Kidney (tissue), 14 donors: Measurements from ENCODE around the gene TMCC1. TPM values are rescaled to one million over a fixed set of nuclear protein-coding genes. Genes with fewer than 3 reads are reported as not detected.

Experiments used
- DNase-seq, 5 donors: peaks; one replicate each; pipeline ENCODE4 v3.0.0-alpha.2; 2013 to 2020
- FAIRE-seq: peaks from 2 replicates; lab custom pipeline; 2012; peaks lifted over from hg19 to GRCh38; lab: Jason Lieb, UNC
- H3K27ac ChIP-seq, 2 donors: one replicate each; pipeline ENCODE4 v1.7.0; 2013; ENCODE audit warnings: low read depth in 2 of 2, low read length in 2 of 2, inconsistent platforms in 1 of 2
- H3K27me3 ChIP-seq: one replicate; pipeline ENCODE4 v1.7.1; 2013; ENCODE audit warnings: low read length, inconsistent platforms; ENCODE audit not compliant: control insufficient read depth, insufficient read depth
- H3K36me3 ChIP-seq, 3 donors: one replicate each; pipeline versions ENCODE4 v1.7.0 to v1.7.1; 2013; ENCODE audit warnings: low read length in 3 of 3, control low read depth in 1 of 3, inconsistent platforms in 1 of 3; ENCODE audit not compliant: insufficient read depth in 3 of 3, control insufficient read depth in 2 of 3
- H3K4me1 ChIP-seq, 3 donors: one replicate each; pipeline versions ENCODE4 v1.7.0 to v1.7.1; 2013; ENCODE audit warnings: low read length in 3 of 3, inconsistent platforms in 1 of 3, low read depth in 1 of 3; ENCODE audit not compliant: control insufficient read depth in 2 of 3, insufficient read depth in 2 of 3
- H3K4me3 ChIP-seq, 3 donors: one replicate each; pipeline versions ENCODE4 v1.7.0 to v1.8.1; 2013; ENCODE audit warnings: low read length in 3 of 3, control low read depth in 1 of 3, inconsistent platforms in 1 of 3
- H3K9ac ChIP-seq, 3 donors: one replicate each; pipeline versions ENCODE4 v1.7.0 to v1.7.1; 2013; ENCODE audit warnings: low read length in 3 of 3, control low read depth in 1 of 3, inconsistent platforms in 1 of 3
- H3K9me3 ChIP-seq, 3 donors: one replicate each; pipeline versions ENCODE4 v1.7.0 to v1.7.1; 2013; ENCODE audit warnings: low read length in 3 of 3, control low read depth in 1 of 3, inconsistent platforms in 1 of 3; ENCODE audit not compliant: control insufficient read depth in 2 of 3, insufficient read depth in 1 of 3
- CTCF ChIP-seq: IDR thresholded peaks from 3 replicates; pipeline ENCODE4 v1.5.1; 2012; ENCODE audit warnings: mild to moderate bottlenecking, moderate library complexity, borderline replicate concordance; ENCODE audit not compliant: insufficient read depth; ENCODE audit errors: extremely low read depth
- intact Hi-C: fragments of 100-400 bp; cut with DNase I; formaldehyde crosslinking; loops from one replicate; pipeline ENCODE4 v1.11.1; 2022
- polyA plus RNA-seq: library from polyadenylated mRNA; stranded (reverse); fragments of 350-450 nt; fragmentation: Illumina TruSeq; extraction: RNeasy Lipid Tissue Mini Kit (QIAGEN cat#74804); gene quantifications from one replicate; pipeline ENCODE4 v1.2.3, GENCODE V29; 2014; ENCODE audit warnings: low read depth, low replicate concordance; ENCODE audit not compliant: insufficient read depth
- total RNA-seq: library from RNA; stranded (reverse); fragmentation: NEBNext Ultra II Directional; extraction: Animal tissue kit (Norgen Biotek cat#: 25700); gene quantifications from one replicate; pipeline ENCODE4 v1.2.1, GENCODE V29; 2021
- donor health status: control.
- donor health status: control.
- donor health status: control.
- donor health status: control.
- donor health status: control.
- donor health status: DM: yes; HTN: yes; CAD: no.
- donor health status: Normal renal cell carcinoma (clear cell type).

TMCC1 gene
- total and polyA plus RNA-seq, 2 donors from 2014 or later: 8.4 to 42.4 TPM

GRCh38 chr3:129775870-129776269, 117.6 kb downstream of the TMCC1 start:
- Histone ChIP-seq H3K27ac (no peak overlapping the region), H3K36me3 (no peaks in the 10 kb centered on the region), H3K4me1 (no peaks in the 10 kb centered on the region), H3K27me3 (no peaks in the 10 kb centered on the region), H3K9ac (no peak overlapping the region), H3K4me3 (no peak overlapping the region), H3K9me3 (no peaks in the 10 kb centered on the region)
- FAIRE-seq (no peak), DNase-seq (no peak)
- intact Hi-C loops: no loop called here
- TF ChIP-seq CTCF: no peak

DNA sequence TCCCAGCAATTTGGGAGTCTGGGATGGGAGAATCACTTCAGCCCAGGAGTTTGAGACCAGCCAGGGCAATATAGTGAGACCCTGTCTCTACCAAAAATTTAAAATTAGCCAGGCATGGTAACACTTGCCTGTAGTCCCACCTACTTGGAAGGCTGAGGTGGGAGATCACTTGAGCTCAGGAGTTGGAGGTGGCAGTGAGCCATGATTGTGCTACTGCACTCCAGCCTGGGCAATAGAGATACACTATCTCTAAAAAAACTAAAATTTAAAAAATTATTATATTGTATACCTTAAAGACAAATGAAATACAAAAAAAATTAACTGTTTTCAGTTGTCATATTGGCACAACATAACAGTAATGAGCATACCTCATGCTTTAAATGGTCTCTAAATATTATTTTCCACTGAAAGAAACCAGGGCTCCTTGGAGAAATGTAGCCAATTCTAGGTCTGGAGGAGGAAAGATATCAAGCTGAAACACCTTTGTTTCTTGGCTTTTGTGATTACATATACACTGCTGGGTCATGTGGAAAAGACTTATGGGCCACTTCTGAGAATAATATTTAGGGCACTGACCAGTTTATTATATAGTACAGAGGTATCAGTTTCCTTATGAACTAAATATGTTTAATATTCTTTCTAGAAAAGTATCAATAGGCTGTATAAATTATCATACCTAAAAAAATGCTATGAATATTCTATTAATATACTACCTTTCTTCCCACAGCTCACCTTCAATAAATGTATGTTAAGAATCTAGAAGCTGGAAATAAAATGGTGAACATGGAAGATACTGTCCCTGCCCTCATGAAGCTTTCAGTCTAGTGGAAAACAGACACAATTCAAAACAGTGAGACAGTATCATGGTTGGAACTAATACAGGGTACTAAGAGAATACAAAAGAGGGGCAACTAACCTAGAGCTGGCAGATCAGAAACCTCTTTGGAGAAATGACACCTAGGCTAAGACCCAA, 119.5 kb downstream of the TMCC1 start:
- FAIRE-seq (no peak), DNase-seq (no peak)
- Histone ChIP-seq H3K27ac (no peak overlapping the region), H3K36me3 (no peaks in the 10 kb centered on the region), H3K9ac (no peak overlapping the region), H3K27me3 (no peaks in the 10 kb centered on the region), H3K4me1 (no peaks in the 10 kb centered on the region), H3K4me3 (no peak overlapping the region), H3K9me3 (no peaks in the 10 kb centered on the region)
- TF ChIP-seq CTCF: no peak
- intact Hi-C loops: no loop called here

- Histone ChIP-seq H3K9ac (no peak overlapping the region), H3K9me3 (no peaks in the 10 kb centered on the region), H3K36me3 (no peaks in the 10 kb centered on the region), H3K4me3 (no peak overlapping the region), H3K27me3 (no peaks in the 10 kb centered on the region), H3K4me1 (peaks cover 0 to 2% (median 0%) of the 10 kb centered on the region in 3 donors), H3K27ac (no peak overlapping the region)
- intact Hi-C loops: no loop called here
- no peak for DNase-seq
- FAIRE-seq: no peak
- no peak for TF ChIP-seq CTCF
Observed at GRCh38 chr3:129770604-129771003, 122.9 kb downstream of the TMCC1 start.
